GM12878 (cell line): ENCODE results near the gene KIF5C. TPM values are rescaled to one million over a fixed set of nuclear protein-coding genes. Genes with fewer than 3 reads are reported as not detected.

ENCODE experiments used
- ATAC-seq: fragments of 200-7000 bp; cut with Tn5 transposase; 3 replicates; pipeline ENCODE4 v1.9.1; 2020; ENCODE audit warnings: mild to moderate bottlenecking, moderate library complexity
- BruUV-seq: library from RNA; stranded (reverse); fragments of 400-500 nt; replicated peaks from 2 replicates; lab custom pipeline; 2021; lab: Mats Ljungman, UMichigan
- CTCF ChIA-PET: fragments of 300-600 bp; sonication (Branson Sonifier 250); formaldehyde crosslinking; extraction: SDS; loops from one replicate; lab custom pipeline; 2021; ENCODE audit warnings: inconsistent platforms; lab: Yijun Ruan, JAX
- POLR2A ChIA-PET: fragments of 350-600 bp; formaldehyde crosslinking; extraction: SDS; loops from one replicate; lab custom pipeline; 2021; ENCODE audit warnings: inconsistent platforms; lab: Charles Lee
- RAD21 ChIA-PET: fragments of 300-600 bp; sonication (Branson Sonifier 250); formaldehyde crosslinking; loops from one replicate; lab custom pipeline; 2023; ENCODE audit warnings: antibody characterized with exemption; ENCODE audit not compliant: unreplicated experiment; lab: Charles Lee
- SMC1A ChIA-PET: fragments of 300-600 bp; sonication (Branson Sonifier 250); formaldehyde crosslinking; loops from one replicate; lab custom pipeline; 2023; ENCODE audit not compliant: unreplicated experiment, uncharacterized antibody; lab: Charles Lee
- DNase-seq: peaks from one replicate; pipeline ENCODE4 v3.0.0-alpha.2; 2011; ENCODE audit warnings: low read depth, low spot score
- FAIRE-seq: peaks from 3 replicates; lab custom pipeline; 2011; peaks lifted over from hg19 to GRCh38; lab: Jason Lieb, UNC
- H2AFZ ChIP-seq: 2 replicates; pipeline ENCODE4 v1.6.0; 2011; ENCODE audit warnings: low read depth, low read length, control low read depth; ENCODE audit not compliant: control insufficient read depth
- H3K27ac ChIP-seq: 2 replicates; pipeline ENCODE4 v1.5.1; 2011; ENCODE audit warnings: control low read depth; ENCODE audit not compliant: control insufficient read depth, insufficient read depth
- H3K27me3 ChIP-seq, 2 experiments: replicated peaks in 1 of 2; 2 replicates each; pipeline versions ENCODE4 v1.6.0 to v1.6.1; 2011; ENCODE audit warnings: low read length in 1 of 2; ENCODE audit not compliant: control insufficient read depth in 2 of 2, insufficient read depth in 2 of 2
- H3K36me3 ChIP-seq, 2 experiments: 2 replicates each; pipeline ENCODE4 v1.5.1; 2011; ENCODE audit warnings: low read length in 1 of 2; ENCODE audit not compliant: control insufficient read depth in 2 of 2, insufficient read depth in 2 of 2
- H3K4me1 ChIP-seq: 2 replicates; pipeline ENCODE4 v1.6.1; 2011; ENCODE audit warnings: mild to moderate bottlenecking, low read length, moderate library complexity, mixed read lengths; ENCODE audit not compliant: control insufficient read depth, insufficient read depth
- H3K4me2 ChIP-seq: 2 replicates; pipeline ENCODE4 v1.6.0; 2011; ENCODE audit warnings: control low read depth; ENCODE audit not compliant: control insufficient read depth, insufficient read depth
- H3K4me3 ChIP-seq: fragments of 200-600 bp; sonication (generic); 2 replicates; pipeline ENCODE4 v1.5.1; 2016
- H3K79me2 ChIP-seq: 2 replicates; pipeline ENCODE4 v1.6.0; 2011; ENCODE audit warnings: low read length; ENCODE audit not compliant: control insufficient read depth, insufficient read depth
- H3K9ac ChIP-seq: 2 replicates; pipeline ENCODE4 v1.8.0; 2011; ENCODE audit warnings: low read length, control low read depth, mixed read lengths; ENCODE audit not compliant: control insufficient read depth, insufficient read depth
- H3K9me3 ChIP-seq: replicated peaks from 3 replicates; pipeline ENCODE4 v1.5.1; 2011; ENCODE audit warnings: mild to moderate bottlenecking, low read length; ENCODE audit not compliant: control insufficient read depth, insufficient read depth
- H4K20me1 ChIP-seq: 2 replicates; pipeline ENCODE4 v1.6.0; 2011; ENCODE audit not compliant: control insufficient read depth, insufficient read depth
- NKRF ChIP-seq: fragments of 450-650 bp; conservative IDR thresholded peaks from 2 replicates; pipeline ENCODE4 v1.6.1; 2017; ENCODE audit warnings: mild to moderate bottlenecking, moderate library complexity
- SP1 ChIP-seq: IDR thresholded peaks from one replicate; pipeline ENCODE4 v1.6.1; 2011; ENCODE audit warnings: low read depth, low read length
- in situ Hi-C: fragments of 300-500 bp; cut with MboI; formaldehyde crosslinking; loops from 9 replicates; pipeline ENCODE4 v1.14.3; 2018; ENCODE audit warnings: mixed read lengths
- intact Hi-C: fragments of 100-400 bp; cut with micrococcal nuclease; formaldehyde crosslinking; loops from one replicate; pipeline ENCODE4 v1.14.2; 2022; ENCODE audit not compliant: unreplicated experiment
- polyA plus RNA-seq, 11 experiments: library from polyadenylated mRNA; depleted of rRNA in 4 of 11; unstranded in 6 of 11; stranded (reverse) in 5 of 11; fragments of >200 nt; fragmentation: Nextera tagmentation in 4 of 11; fragmentation: Illumina TruSeq in 1 of 11; extraction: Ambion mirVana in 4 of 11; extraction: Trizol in 1 of 11; gene quantifications; 1 replicate in 1 of 11; 2 replicates in 10 of 11; pipeline versions ENCODE4 v1.2.1 to v1.2.3, GENCODE V29; 2011 to 2016; ENCODE audit warnings: inconsistent platforms in 2 of 11, missing spikeins in 2 of 11, low read depth in 1 of 11
- total RNA-seq, 4 experiments: library from RNA; depleted of rRNA in 3 of 4; stranded (reverse); fragments of >200 nt in 3 of 4; fragmentation: Illumina TruSeq in 1 of 4; extraction: Trizol in 1 of 4; gene quantifications; 2 replicates each; pipeline versions ENCODE4 v1.2.1 to v1.2.3, GENCODE V29; 2013 to 2021
- TF ChIP-seq, protein P1 (sequence below): fragments of 450-650 bp; formaldehyde crosslinking; IDR thresholded peaks from 2 replicates; pipeline ENCODE4 v1.4.0; 2020; ENCODE audit warnings: mild to moderate bottlenecking, moderate library complexity

The KIF5C gene
- total and polyA plus RNA-seq, 10 of the 15 experiments (the other 5 are each of a cell fraction or from before 2014, with no cell fraction given) = 0.08 to 0.49 (median 0.24) TPM

GRCh38 chr2:148893906-148894305 lies 18.9 kb downstream of the KIF5C start:
- Histone ChIP-seq H3K4me3 (no peak overlapping the region), H3K27me3 (no peaks in the 10 kb centered on the region), H3K36me3 (no peaks in the 10 kb centered on the region), H3K4me1 (no peaks in the 10 kb centered on the region), H2AFZ (no peak overlapping the region), H3K4me2 (no peak overlapping the region), H3K9ac (no peak overlapping the region), H4K20me1 (no peaks in the 10 kb centered on the region), H3K9me3 (peaks cover 3% of the 10 kb centered on the region; the same call in 2 of the 3 replicates), H3K79me2 (no peaks in the 10 kb centered on the region), H3K27ac (no peak overlapping the region)
- BruUV-seq = no TSS peak
- FAIRE-seq (no peak), DNase-seq (no peak), ATAC-seq (no peak)
- SMC1A ChIA-PET = no interaction called here
- RAD21 ChIA-PET = no interaction called here
- in situ Hi-C loops = no loop called here
- POLR2A ChIA-PET = no interaction called here
- TF ChIP-seq NKRF (no peak), SP1 (no peak)
- TF ChIP-seq, protein P1, sequence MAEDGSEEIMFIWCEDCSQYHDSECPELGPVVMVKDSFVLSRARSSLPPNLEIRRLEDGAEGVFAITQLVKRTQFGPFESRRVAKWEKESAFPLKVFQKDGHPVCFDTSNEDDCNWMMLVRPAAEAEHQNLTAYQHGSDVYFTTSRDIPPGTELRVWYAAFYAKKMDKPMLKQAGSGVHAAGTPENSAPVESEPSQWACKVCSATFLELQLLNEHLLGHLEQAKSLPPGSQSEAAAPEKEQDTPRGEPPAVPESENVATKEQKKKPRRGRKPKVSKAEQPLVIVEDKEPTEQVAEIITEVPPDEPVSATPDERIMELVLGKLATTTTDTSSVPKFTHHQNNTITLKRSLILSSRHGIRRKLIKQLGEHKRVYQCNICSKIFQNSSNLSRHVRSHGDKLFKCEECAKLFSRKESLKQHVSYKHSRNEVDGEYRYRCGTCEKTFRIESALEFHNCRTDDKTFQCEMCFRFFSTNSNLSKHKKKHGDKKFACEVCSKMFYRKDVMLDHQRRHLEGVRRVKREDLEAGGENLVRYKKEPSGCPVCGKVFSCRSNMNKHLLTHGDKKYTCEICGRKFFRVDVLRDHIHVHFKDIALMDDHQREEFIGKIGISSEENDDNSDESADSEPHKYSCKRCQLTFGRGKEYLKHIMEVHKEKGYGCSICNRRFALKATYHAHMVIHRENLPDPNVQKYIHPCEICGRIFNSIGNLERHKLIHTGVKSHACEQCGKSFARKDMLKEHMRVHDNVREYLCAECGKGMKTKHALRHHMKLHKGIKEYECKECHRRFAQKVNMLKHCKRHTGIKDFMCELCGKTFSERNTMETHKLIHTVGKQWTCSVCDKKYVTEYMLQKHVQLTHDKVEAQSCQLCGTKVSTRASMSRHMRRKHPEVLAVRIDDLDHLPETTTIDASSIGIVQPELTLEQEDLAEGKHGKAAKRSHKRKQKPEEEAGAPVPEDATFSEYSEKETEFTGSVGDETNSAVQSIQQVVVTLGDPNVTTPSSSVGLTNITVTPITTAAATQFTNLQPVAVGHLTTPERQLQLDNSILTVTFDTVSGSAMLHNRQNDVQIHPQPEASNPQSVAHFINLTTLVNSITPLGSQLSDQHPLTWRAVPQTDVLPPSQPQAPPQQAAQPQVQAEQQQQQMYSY = no peak
- intact Hi-C loops = no loop called here
- CTCF ChIA-PET = no interaction called here
